Esophagus muscularis mucosa (tissue), 3 donors: ENCODE data around the gene ZSCAN9.

Source experiments
- CTCF ChIP-seq, 3 experiments: fragments of 200-600 bp in 2 of 3; fragments of 450-650 bp in 1 of 3; sonication (generic) in 2 of 3; IDR thresholded peaks; one replicate each; pipeline ENCODE4 v1.5.1; 2017 to 2019; ENCODE audit warnings: antibody characterized with exemption in 3 of 3, mild to moderate bottlenecking in 2 of 3, moderate library complexity in 1 of 3
- POLR2A ChIP-seq: fragments of 450-650 bp; IDR thresholded peaks from one replicate; pipeline ENCODE4 v1.6.1; 2017; ENCODE audit warnings: antibody characterized with exemption, moderate library complexity, mild to moderate bottlenecking, low read depth

GRCh38 chr6:28245206-28245941, 20.3 kb downstream of the ZSCAN9 start:
- TF ChIP-seq CTCF (IDR thresholded peaks at IDR 0.05) (no peak), POLR2A (no peak)
